ENCODE results near the gene MYNN. TPM values are rescaled to one million over a fixed set of nuclear protein-coding genes. Genes with fewer than 3 reads are reported as not detected.

Gene MYNN
- total RNA-seq, 1 experiment from 2014 or later: 20.5 TPM

GRCh38 chr3:169822091-169822490 is 48.9 kb downstream of the MYNN start:
- no peaks in the 10 kb centered on the region for H3K4me1 ChIP-seq (ENCODE audit: insufficient read depth, low read length, poor library complexity, severe bottlenecking)
- POLR2A ChIA-PET (ENCODE audit: low non-redundant PET): no interaction called here
- H3K27me3 ChIP-seq (replicated peaks; ENCODE audit: insufficient read depth, low read depth, low read length, poor library complexity): no peaks in the 10 kb centered on the region
- H3K36me3 ChIP-seq (ENCODE audit: insufficient read depth, low read length, poor library complexity, severe bottlenecking): no peaks in the 10 kb centered on the region
- no peak overlapping the region for H3K27ac ChIP-seq (ENCODE audit: low read depth, low read length, poor library complexity, severe bottlenecking)
- DNase-seq (ENCODE audit: low spot score): no peak
- no peak overlapping the region for H3K4me3 ChIP-seq (ENCODE audit: low read depth, low read length, poor library complexity, severe bottlenecking)
- H3K9me3 ChIP-seq (ENCODE audit: low read depth, low read length, poor library complexity, severe bottlenecking): no peaks in the 10 kb centered on the region
- CTCF ChIA-PET: no interaction called here
- TF ChIP-seq EZH2 (IDR thresholded peaks at IDR 0.05; ENCODE audit: borderline replicate concordance, low read depth, low read length, poor library complexity, severe bottlenecking): no peak
- no peak for TF ChIP-seq CTCF (conservative IDR thresholded peaks at IDR 0.05; ENCODE audit: low read depth, low read length)
- intact Hi-C loops (cut with micrococcal nuclease; ENCODE audit: unreplicated experiment): no loop called here
- BruUV-seq (replicated peaks): no TSS peak

GRCh38 chr3:169822540-169822939 is 49.3 kb downstream of the MYNN start:
- ChIA-PET POLR2A (ENCODE audit: low non-redundant PET) (no interaction called here), CTCF (no interaction called here)
- TF ChIP-seq EZH2 (IDR thresholded peaks at IDR 0.05; ENCODE audit: borderline replicate concordance, low read depth, low read length, poor library complexity, severe bottlenecking): no peak
- no peaks in the 10 kb centered on the region for H3K4me1 ChIP-seq (ENCODE audit: insufficient read depth, low read length, poor library complexity, severe bottlenecking)
- no peaks in the 10 kb centered on the region for H3K36me3 ChIP-seq (ENCODE audit: insufficient read depth, low read length, poor library complexity, severe bottlenecking)
- no TSS peak for BruUV-seq (replicated peaks)
- DNase-seq (ENCODE audit: low spot score): no peak
- H3K4me3 ChIP-seq (ENCODE audit: low read depth, low read length, poor library complexity, severe bottlenecking): no peak overlapping the region
- H3K27ac ChIP-seq (ENCODE audit: low read depth, low read length, poor library complexity, severe bottlenecking): no peak overlapping the region
- intact Hi-C loops (cut with micrococcal nuclease; ENCODE audit: unreplicated experiment): no loop called here
- H3K27me3 ChIP-seq (replicated peaks; ENCODE audit: insufficient read depth, low read depth, low read length, poor library complexity): no peaks in the 10 kb centered on the region
- H3K9me3 ChIP-seq (ENCODE audit: low read depth, low read length, poor library complexity, severe bottlenecking): no peaks in the 10 kb centered on the region

GRCh38 chr3:169822983-169823382 is 49.8 kb downstream of the MYNN start:
- POLR2A ChIA-PET (ENCODE audit: low non-redundant PET): no interaction called here
- Histone ChIP-seq H3K4me3 (ENCODE audit: low read depth, low read length, poor library complexity, severe bottlenecking) (no peak overlapping the region), H3K27me3 (replicated peaks; ENCODE audit: insufficient read depth, low read depth, low read length, poor library complexity) (no peaks in the 10 kb centered on the region), H3K27ac (ENCODE audit: low read depth, low read length, poor library complexity, severe bottlenecking) (no peak overlapping the region), H3K4me1 (ENCODE audit: insufficient read depth, low read length, poor library complexity, severe bottlenecking) (no peaks in the 10 kb centered on the region), H3K36me3 (ENCODE audit: insufficient read depth, low read length, poor library complexity, severe bottlenecking) (no peaks in the 10 kb centered on the region), H3K9me3 (ENCODE audit: low read depth, low read length, poor library complexity, severe bottlenecking) (no peaks in the 10 kb centered on the region)
- TF ChIP-seq EZH2 (IDR thresholded peaks at IDR 0.05; ENCODE audit: borderline replicate concordance, low read depth, low read length, poor library complexity, severe bottlenecking) (no peak), CTCF (conservative IDR thresholded peaks at IDR 0.05; ENCODE audit: low read depth, low read length) (no peak)
- no peak for DNase-seq (ENCODE audit: low spot score)
- no TSS peak for BruUV-seq (replicated peaks)
- intact Hi-C loops (cut with micrococcal nuclease; ENCODE audit: unreplicated experiment): no loop called here
- CTCF ChIA-PET: no interaction called here

GRCh38 chr3:169825316-169825715 is 52.1 kb downstream of the MYNN start:
- no peaks in the 10 kb centered on the region for H3K4me1 ChIP-seq (ENCODE audit: insufficient read depth, low read length, poor library complexity, severe bottlenecking)
- H3K27ac ChIP-seq (ENCODE audit: low read depth, low read length, poor library complexity, severe bottlenecking): no peak overlapping the region
- no peaks in the 10 kb centered on the region for H3K9me3 ChIP-seq (ENCODE audit: low read depth, low read length, poor library complexity, severe bottlenecking)
- TF ChIP-seq EZH2 (IDR thresholded peaks at IDR 0.05; ENCODE audit: borderline replicate concordance, low read depth, low read length, poor library complexity, severe bottlenecking) (no peak), CTCF (conservative IDR thresholded peaks at IDR 0.05; ENCODE audit: low read depth, low read length) (no peak)
- no peak for DNase-seq (ENCODE audit: low spot score)
- ChIA-PET POLR2A (ENCODE audit: low non-redundant PET) (no interaction called here), CTCF (no interaction called here)
- no peaks in the 10 kb centered on the region for H3K27me3 ChIP-seq (replicated peaks; ENCODE audit: insufficient read depth, low read depth, low read length, poor library complexity)
- no TSS peak for BruUV-seq (replicated peaks)
- no peaks in the 10 kb centered on the region for H3K36me3 ChIP-seq (ENCODE audit: insufficient read depth, low read length, poor library complexity, severe bottlenecking)
- no peak overlapping the region for H3K4me3 ChIP-seq (ENCODE audit: low read depth, low read length, poor library complexity, severe bottlenecking)
- intact Hi-C loops (cut with micrococcal nuclease; ENCODE audit: unreplicated experiment): no loop called here

Measured in A673 (cell line).